IMR-90 (cell line): ENCODE results near the gene ARHGEF10L. TPM values are rescaled to one million over a fixed set of nuclear protein-coding genes. Genes with fewer than 3 reads are reported as not detected.

Experiments
- ATAC-seq: fragments of 200-7000 bp; cut with Tn5 transposase; 2 replicates; pipeline ENCODE4 v1.9.1; 2020; ENCODE audit warnings: low read depth, mild to moderate bottlenecking, moderate library complexity
- BruUV-seq: library from RNA; stranded (reverse); fragments of 400-500 nt; replicated peaks from 2 replicates; lab custom pipeline; 2021; lab: Mats Ljungman, UMichigan
- CTCF ChIA-PET: fragments of 300-600 bp; formaldehyde crosslinking; extraction: SDS; loops from one replicate; lab custom pipeline; 2021; ENCODE audit warnings: antibody characterized with exemption; lab: Yijun Ruan, JAX
- POLR2A ChIA-PET: fragments of 300-600 bp; sonication (Branson Sonifier 250); formaldehyde crosslinking; loops from one replicate; lab custom pipeline; 2022; ENCODE audit warnings: antibody characterized with exemption; ENCODE audit not compliant: unreplicated experiment; lab: Charles Lee
- DNase-seq: peaks from one replicate; pipeline ENCODE4 v3.0.0; 2013
- H2AFZ ChIP-seq: replicated peaks from 2 replicates; pipeline ENCODE3; 2013; ENCODE audit warnings: low read length, mild to moderate bottlenecking; ENCODE audit not compliant: poor library complexity
- H2AK5ac ChIP-seq: 2 replicates; pipeline ENCODE4 v1.6.1; 2013; ENCODE audit warnings: low read depth, low read length, inconsistent platforms
- H2AK9ac ChIP-seq: replicated peaks from 2 replicates; pipeline ENCODE3; 2013; ENCODE audit warnings: mild to moderate bottlenecking, low read depth, low read length, moderate library complexity; ENCODE audit not compliant: poor library complexity
- H2BK120ac ChIP-seq: 2 replicates; pipeline ENCODE4 v1.6.1; 2013; ENCODE audit warnings: low read depth, low read length, inconsistent platforms
- H2BK15ac ChIP-seq: 3 replicates; pipeline ENCODE4 v1.6.1; 2013; ENCODE audit warnings: low read depth, low read length, inconsistent platforms
- H2BK20ac ChIP-seq: 2 replicates; pipeline ENCODE4 v1.6.1; 2013; ENCODE audit warnings: low read depth, mild to moderate bottlenecking, inconsistent platforms, low read length, moderate library complexity
- H2BK5ac ChIP-seq: 2 replicates; pipeline ENCODE4 v1.6.1; 2013; ENCODE audit warnings: mild to moderate bottlenecking, low read depth, low read length, inconsistent platforms; ENCODE audit not compliant: poor library complexity, severe bottlenecking
- H3K14ac ChIP-seq: replicated peaks from 2 replicates; pipeline ENCODE4 v1.6.1; 2013; ENCODE audit warnings: low read depth, low read length, inconsistent platforms
- H3K18ac ChIP-seq: 2 replicates; pipeline ENCODE4 v1.6.1; 2013; ENCODE audit warnings: low read depth, low read length, control low read depth
- H3K23ac ChIP-seq: 2 replicates; pipeline ENCODE4 v1.6.1; 2013; ENCODE audit warnings: low read depth, low read length, inconsistent platforms
- H3K27ac ChIP-seq: 2 replicates; pipeline ENCODE4 v1.5.1; 2013; ENCODE audit warnings: mild to moderate bottlenecking, control low read depth, low read length; ENCODE audit not compliant: insufficient read depth
- H3K27me3 ChIP-seq: 2 replicates; pipeline ENCODE4 v1.6.1; 2013; ENCODE audit warnings: low read length; ENCODE audit not compliant: control insufficient read depth, insufficient read depth
- H3K36me3 ChIP-seq: 2 replicates; pipeline ENCODE4 v1.6.1; 2013; ENCODE audit warnings: low read length, mixed read lengths; ENCODE audit not compliant: control insufficient read depth, insufficient read depth
- H3K4ac ChIP-seq: 2 replicates; pipeline ENCODE4 v1.6.1; 2013; ENCODE audit warnings: low read depth, low read length, inconsistent platforms
- H3K4me1 ChIP-seq: 2 replicates; pipeline ENCODE4 v1.6.1; 2013; ENCODE audit warnings: low read length, mixed read lengths; ENCODE audit not compliant: control insufficient read depth, insufficient read depth
- H3K4me2 ChIP-seq: 2 replicates; pipeline ENCODE4 v1.6.1; 2013; ENCODE audit warnings: low read depth, mild to moderate bottlenecking, control low read depth, low read length, moderate library complexity
- H3K4me3 ChIP-seq: 2 replicates; pipeline ENCODE4 v1.5.1; 2013; ENCODE audit warnings: low read depth, mild to moderate bottlenecking, control low read depth, low read length, moderate library complexity; ENCODE audit not compliant: insufficient read depth
- H3K56ac ChIP-seq: 2 replicates; pipeline ENCODE4 v1.6.1; 2013; ENCODE audit warnings: low read length, inconsistent platforms; ENCODE audit not compliant: insufficient read depth; ENCODE audit errors: extremely low read depth
- H3K79me1 ChIP-seq, 2 experiments: 2 replicates each; pipeline ENCODE4 v1.6.1; 2013; ENCODE audit warnings: low read length in 2 of 2, inconsistent platforms in 1 of 2, low read depth in 1 of 2
- H3K9ac ChIP-seq: 2 replicates; pipeline ENCODE4 v1.6.1; 2013; ENCODE audit warnings: low read depth, low read length, control low read depth
- H3K9me1 ChIP-seq: 2 replicates; pipeline ENCODE4 v1.6.1; 2013; ENCODE audit warnings: low read length, inconsistent platforms; ENCODE audit not compliant: insufficient read depth
- H3K9me3 ChIP-seq: 2 replicates; pipeline ENCODE4 v1.6.1; 2013; ENCODE audit warnings: low read length; ENCODE audit not compliant: control insufficient read depth, insufficient read depth
- H4K20me1 ChIP-seq: 2 replicates; pipeline ENCODE4 v1.6.1; 2013; ENCODE audit warnings: low read length, inconsistent platforms; ENCODE audit not compliant: insufficient read depth
- H4K5ac ChIP-seq: 2 replicates; pipeline ENCODE4 v1.6.1; 2013; ENCODE audit warnings: mild to moderate bottlenecking, low read depth, low read length, control low read depth
- H4K8ac ChIP-seq, 2 experiments: 2 replicates each; pipeline ENCODE4 v1.6.1; 2013; ENCODE audit warnings: low read depth in 2 of 2, low read length in 2 of 2, control low read depth in 1 of 2, inconsistent platforms in 1 of 2
- H4K91ac ChIP-seq: 2 replicates; pipeline ENCODE4 v1.6.1; 2013; ENCODE audit warnings: low read depth, low read length, inconsistent platforms; ENCODE audit not compliant: insufficient read depth
- BHLHE40 ChIP-seq: fragments of 150-350 bp; IDR thresholded peaks from 2 replicates; pipeline ENCODE4 v1.6.1; 2016; ENCODE audit warnings: mild to moderate bottlenecking, low read depth, low read length
- CEBPB ChIP-seq: IDR thresholded peaks from 2 replicates; pipeline ENCODE4 v1.6.1; 2012; ENCODE audit warnings: low read depth, low read length, improper control_type of control experiment
- CHD1 ChIP-seq: IDR thresholded peaks from 2 replicates; pipeline ENCODE4 v1.6.1; 2012; ENCODE audit warnings: low read depth, low read length, improper control_type of control experiment
- MAFK ChIP-seq: IDR thresholded peaks from 2 replicates; pipeline ENCODE4 v1.6.1; 2012; ENCODE audit warnings: low read depth, low read length, improper control_type of control experiment
- MAZ ChIP-seq: IDR thresholded peaks from 2 replicates; pipeline ENCODE4 v1.6.1; 2012; ENCODE audit warnings: low read depth, mild to moderate bottlenecking, low read length, improper control_type of control experiment, moderate library complexity, borderline replicate concordance
- MXI1 ChIP-seq: IDR thresholded peaks from 2 replicates; pipeline ENCODE4 v1.6.1; 2012; ENCODE audit warnings: low read depth, mild to moderate bottlenecking, low read length, moderate library complexity, borderline replicate concordance
- NFE2L2 ChIP-seq: fragments of 150-350 bp; IDR thresholded peaks from 2 replicates; pipeline ENCODE4 v1.6.1; 2016; ENCODE audit warnings: low read depth, mild to moderate bottlenecking, low read length
- POLR2A ChIP-seq: IDR thresholded peaks from 2 replicates; pipeline ENCODE4 v1.6.1; 2012; ENCODE audit warnings: mild to moderate bottlenecking, low read depth, low read length
- RAD21 ChIP-seq: IDR thresholded peaks from 2 replicates; pipeline ENCODE4 v1.6.1; 2012; ENCODE audit warnings: low read length, improper control_type of control experiment
- RCOR1 ChIP-seq: IDR thresholded peaks from 2 replicates; pipeline ENCODE4 v1.6.1; 2012; ENCODE audit warnings: mild to moderate bottlenecking, low read length, improper control_type of control experiment; ENCODE audit not compliant: insufficient replicate concordance
- RFX5 ChIP-seq: IDR thresholded peaks from 2 replicates; pipeline ENCODE4 v1.8.0; 2012; ENCODE audit warnings: low read depth, mild to moderate bottlenecking, low read length, moderate library complexity
- SMC3 ChIP-seq: fragments of 150-350 bp; IDR thresholded peaks from 2 replicates; pipeline ENCODE4 v1.6.1; 2016; ENCODE audit warnings: low read depth, mild to moderate bottlenecking, antibody characterized with exemption, low read length, moderate library complexity
- WGBS, 2 experiments: methylation state at CpG; one replicate each; pipeline versions ENCODE4 v1.1.5 to v1.1.7; 2013; ENCODE audit warnings: missing lambda C conversion rate in 2 of 2; ENCODE audit not compliant: insufficient read length in 1 of 2; ENCODE audit errors: extremely low coverage in 2 of 2; 5-methylcytosine and 5-hydroxymethylcytosine counted together
- dilution Hi-C: fragments of 300-500 bp; cut with HindIII; formaldehyde crosslinking; loops from one replicate; pipeline ENCODE4 v1.14.3; 2018; ENCODE audit warnings: low sequenced_read_pairs; ENCODE audit not compliant: unreplicated experiment
- in situ Hi-C: fragments of 300-500 bp; cut with MboI; formaldehyde crosslinking; loops from 3 replicates; pipeline ENCODE4 v1.14.3; 2019; ENCODE audit warnings: low sequenced_read_pairs, inconsistent platforms, mixed read lengths
- intact Hi-C: fragments of 100-400 bp; cut with micrococcal nuclease; formaldehyde crosslinking; loops from 2 replicates; pipeline ENCODE4 v1.10.0; 2022
- polyA plus RNA-seq, 3 experiments: library from polyadenylated mRNA; depleted of rRNA; stranded (reverse); fragments of >200 nt; gene quantifications; 2 replicates each; pipeline ENCODE4 v1.2.3, GENCODE V29; 2012; ENCODE audit warnings: low replicate concordance in 1 of 3
- total RNA-seq: library from RNA; depleted of rRNA; stranded (reverse); fragments of >200 nt; gene quantifications from 2 replicates; pipeline ENCODE4 v1.2.3, GENCODE V29; 2012
- TF ChIP-seq, protein P1 (sequence below): fragments of 150-350 bp; IDR thresholded peaks from 2 replicates; pipeline ENCODE4 v1.6.1; 2016; ENCODE audit warnings: low read depth, mild to moderate bottlenecking, low read length, moderate library complexity, borderline replicate concordance
- TF ChIP-seq, protein P2 (sequence below): fragments of 150-350 bp; IDR thresholded peaks from 2 replicates; pipeline ENCODE4 v1.6.1; 2017; ENCODE audit warnings: mild to moderate bottlenecking, antibody characterized with exemption, low read length, low read depth
- TF ChIP-seq, protein P3 (sequence below): conservative IDR thresholded peaks from 2 replicates; pipeline ENCODE4 v1.5.1; 2012; ENCODE audit warnings: mild to moderate bottlenecking, low read depth, low read length, improper control_type of control experiment

Gene ARHGEF10L
- total and polyA plus RNA-seq, 2 of the 4 experiments (the other 2 are of a cell fraction), result 4.8 to 12.4 TPM

DNA sequence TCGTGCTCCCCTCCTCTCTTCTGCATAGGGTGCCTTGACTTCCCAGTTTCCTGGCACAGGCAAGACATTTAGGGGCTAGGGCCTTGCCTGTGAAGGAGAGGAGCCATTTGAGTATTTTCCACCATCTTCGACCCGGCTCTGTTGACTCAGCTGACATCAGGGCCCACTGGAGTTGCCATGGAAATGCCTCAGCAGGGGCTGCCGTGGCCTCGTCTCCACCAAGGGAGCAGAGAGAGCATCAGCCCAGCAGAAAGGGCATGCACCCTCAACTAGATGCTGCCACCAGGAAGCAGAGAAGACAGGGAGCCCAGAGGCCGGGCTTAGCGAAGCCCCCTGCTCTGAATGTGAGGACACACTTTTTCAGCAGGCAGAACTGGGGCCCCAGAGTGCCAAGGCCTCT is 113.8 kb downstream of the ARHGEF10L start:
- H3K9ac ChIP-seq, result no peak overlapping the region
- no peaks in the 10 kb centered on the region; the same call in 1 of the 2 replicates for H3K9me1 ChIP-seq
- TF ChIP-seq, protein P1, sequence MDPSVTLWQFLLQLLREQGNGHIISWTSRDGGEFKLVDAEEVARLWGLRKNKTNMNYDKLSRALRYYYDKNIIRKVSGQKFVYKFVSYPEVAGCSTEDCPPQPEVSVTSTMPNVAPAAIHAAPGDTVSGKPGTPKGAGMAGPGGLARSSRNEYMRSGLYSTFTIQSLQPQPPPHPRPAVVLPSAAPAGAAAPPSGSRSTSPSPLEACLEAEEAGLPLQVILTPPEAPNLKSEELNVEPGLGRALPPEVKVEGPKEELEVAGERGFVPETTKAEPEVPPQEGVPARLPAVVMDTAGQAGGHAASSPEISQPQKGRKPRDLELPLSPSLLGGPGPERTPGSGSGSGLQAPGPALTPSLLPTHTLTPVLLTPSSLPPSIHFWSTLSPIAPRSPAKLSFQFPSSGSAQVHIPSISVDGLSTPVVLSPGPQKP, result no peak
- no peak for TF ChIP-seq MAZ
- no peak for TF ChIP-seq RAD21
- no peak for TF ChIP-seq CHD1
- no peak for TF ChIP-seq MAFK
- no peak for TF ChIP-seq MXI1
- TF ChIP-seq POLR2A, result no peak
- TF ChIP-seq, protein P2, sequence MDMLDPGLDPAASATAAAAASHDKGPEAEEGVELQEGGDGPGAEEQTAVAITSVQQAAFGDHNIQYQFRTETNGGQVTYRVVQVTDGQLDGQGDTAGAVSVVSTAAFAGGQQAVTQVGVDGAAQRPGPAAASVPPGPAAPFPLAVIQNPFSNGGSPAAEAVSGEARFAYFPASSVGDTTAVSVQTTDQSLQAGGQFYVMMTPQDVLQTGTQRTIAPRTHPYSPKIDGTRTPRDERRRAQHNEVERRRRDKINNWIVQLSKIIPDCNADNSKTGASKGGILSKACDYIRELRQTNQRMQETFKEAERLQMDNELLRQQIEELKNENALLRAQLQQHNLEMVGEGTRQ, result no peak
- no peak for TF ChIP-seq RCOR1
- TF ChIP-seq BHLHE40, result no peak
- TF ChIP-seq CEBPB, result no peak
- TF ChIP-seq SMC3, result no peak
- TF ChIP-seq NFE2L2, result no peak
- no peak for TF ChIP-seq RFX5
- TF ChIP-seq, protein P3, sequence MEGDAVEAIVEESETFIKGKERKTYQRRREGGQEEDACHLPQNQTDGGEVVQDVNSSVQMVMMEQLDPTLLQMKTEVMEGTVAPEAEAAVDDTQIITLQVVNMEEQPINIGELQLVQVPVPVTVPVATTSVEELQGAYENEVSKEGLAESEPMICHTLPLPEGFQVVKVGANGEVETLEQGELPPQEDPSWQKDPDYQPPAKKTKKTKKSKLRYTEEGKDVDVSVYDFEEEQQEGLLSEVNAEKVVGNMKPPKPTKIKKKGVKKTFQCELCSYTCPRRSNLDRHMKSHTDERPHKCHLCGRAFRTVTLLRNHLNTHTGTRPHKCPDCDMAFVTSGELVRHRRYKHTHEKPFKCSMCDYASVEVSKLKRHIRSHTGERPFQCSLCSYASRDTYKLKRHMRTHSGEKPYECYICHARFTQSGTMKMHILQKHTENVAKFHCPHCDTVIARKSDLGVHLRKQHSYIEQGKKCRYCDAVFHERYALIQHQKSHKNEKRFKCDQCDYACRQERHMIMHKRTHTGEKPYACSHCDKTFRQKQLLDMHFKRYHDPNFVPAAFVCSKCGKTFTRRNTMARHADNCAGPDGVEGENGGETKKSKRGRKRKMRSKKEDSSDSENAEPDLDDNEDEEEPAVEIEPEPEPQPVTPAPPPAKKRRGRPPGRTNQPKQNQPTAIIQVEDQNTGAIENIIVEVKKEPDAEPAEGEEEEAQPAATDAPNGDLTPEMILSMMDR, result no peak
- no peak overlapping the region for H2AK9ac ChIP-seq
- no peak overlapping the region for H3K4me2 ChIP-seq
- no peak overlapping the region for H2BK15ac ChIP-seq
- BruUV-seq, result no TSS peak
- in situ Hi-C loops (loop anchor here (10.0 kb wide), 1 partner anchor 922 kb away; no protein-coding TSS in a partner anchor), dilution Hi-C loops (no loop called here), intact Hi-C loops (loop anchor here (1.0 to 2.0 kb wide), 3 partner anchors 213 to 922 kb away; no protein-coding TSS in a partner anchor)
- H3K36me3 ChIP-seq, result peaks cover 17% of the 10 kb centered on the region
- H2AK5ac ChIP-seq, result no peak overlapping the region
- ATAC-seq, result no peak; the same call in 1 of the 2 replicates
- no peak overlapping the region for H2BK5ac ChIP-seq
- no peak overlapping the region for H2AFZ ChIP-seq
- H4K20me1 ChIP-seq, result no peaks in the 10 kb centered on the region; the same call in 1 of the 2 replicates
- no peak overlapping the region for H3K23ac ChIP-seq
- H3K9me3 ChIP-seq, result no peaks in the 10 kb centered on the region
- no peak overlapping the region for H3K14ac ChIP-seq
- no peak overlapping the region for H3K18ac ChIP-seq
- H2BK120ac ChIP-seq, result no peak overlapping the region
- H4K91ac ChIP-seq, result no peak overlapping the region
- no peaks in the 10 kb centered on the region for H3K4me1 ChIP-seq
- no peak overlapping the region for H3K4me3 ChIP-seq
- no peak overlapping the region for H3K56ac ChIP-seq
- no peak for DNase-seq
- H4K5ac ChIP-seq, result no peak overlapping the region
- no peaks in the 10 kb centered on the region for H3K27me3 ChIP-seq
- no peak overlapping the region for H3K27ac ChIP-seq
- H3K79me1 ChIP-seq, result no peaks in the 10 kb centered on the region
- H4K8ac ChIP-seq, result no peak overlapping the region
- no CpG with 5 or more reads among the region's 7 CpGs for WGBS, 2 experiments
- POLR2A ChIA-PET, result interaction anchor here (0.6 kb wide), 1 partner anchor 1979 kb away, joined by 9 read pairs; no protein-coding TSS in a partner anchor
- H2BK20ac ChIP-seq, result no peak overlapping the region
- CTCF ChIA-PET, result interaction anchor here (0.6 kb wide), 1 partner anchor 8 kb away, joined by 3 read pairs; no protein-coding TSS in a partner anchor
- H3K4ac ChIP-seq, result no peak overlapping the region
